Activated T-cell treated with anti-CD3 and anti-CD28 coated beads, Interleukin-2, amount 50 U/mL, for 24 hours (primary cell): ENCODE results near the gene ZNF622.
"Not testable (repeated sequence)": the region's sequence is repeated elsewhere in the genome, so short reads cannot be mapped to it uniquely, and the experiment has no call there.

Experiments used
- DNase-seq: peaks from one replicate; pipeline ENCODE4 v3.0.0-alpha.2; 2020
- H3K27ac Mint-ChIP-seq: 2 replicates; pipeline ENCODE4 v1.8.0; 2020; ENCODE audit warnings: mild to moderate bottlenecking, mixed read lengths
- H3K27me3 Mint-ChIP-seq: 2 replicates; pipeline ENCODE4 v1.8.0; 2020; ENCODE audit warnings: mixed read lengths
- H3K36me3 Mint-ChIP-seq: 2 replicates; pipeline ENCODE4 v1.8.0; 2020; ENCODE audit warnings: low read depth, mixed read lengths
- H3K4me1 Mint-ChIP-seq: 2 replicates; pipeline ENCODE4 v1.8.0; 2020; ENCODE audit warnings: low read depth, mixed read lengths
- H3K4me3 Mint-ChIP-seq: 2 replicates; pipeline ENCODE4 v1.8.0; 2020; ENCODE audit warnings: mild to moderate bottlenecking, moderate library complexity, mixed read lengths
- H3K9me3 Mint-ChIP-seq: 2 replicates; pipeline ENCODE4 v1.8.0; 2020; ENCODE audit warnings: mixed read lengths

ZNF622 gene

DNA sequence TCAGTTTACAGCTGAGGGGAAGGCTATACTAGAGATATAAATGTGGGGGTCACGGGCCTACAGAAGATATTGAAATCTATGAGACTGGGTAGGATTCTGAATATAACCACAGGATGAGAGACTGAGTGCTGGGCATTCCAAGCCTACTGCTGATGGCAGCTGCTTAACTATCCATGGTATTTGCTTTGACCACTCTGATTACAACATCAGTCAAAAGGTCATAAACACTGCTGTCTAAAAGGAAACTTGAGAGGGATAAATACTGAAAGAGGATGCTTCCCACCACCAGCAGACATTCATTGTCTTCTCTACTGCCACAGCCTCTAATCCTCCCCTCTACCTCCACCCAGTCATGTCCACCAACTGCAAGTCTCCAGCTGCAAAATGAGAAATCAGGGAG, 3.8 kb downstream of the ZNF622 start:
- no peaks in the 10 kb centered on the region for H3K9me3 Mint-ChIP-seq
- H3K4me1 Mint-ChIP-seq, result peaks cover 85% of the 10 kb centered on the region
- peaks cover 95% of the 10 kb centered on the region for H3K36me3 Mint-ChIP-seq
- H3K27ac Mint-ChIP-seq, result peak overlapping the region; percentile 53
- no peaks in the 10 kb centered on the region for H3K27me3 Mint-ChIP-seq
- DNase-seq, result no peak
- H3K4me3 Mint-ChIP-seq, result peak overlapping the region; percentile 8

DNA sequence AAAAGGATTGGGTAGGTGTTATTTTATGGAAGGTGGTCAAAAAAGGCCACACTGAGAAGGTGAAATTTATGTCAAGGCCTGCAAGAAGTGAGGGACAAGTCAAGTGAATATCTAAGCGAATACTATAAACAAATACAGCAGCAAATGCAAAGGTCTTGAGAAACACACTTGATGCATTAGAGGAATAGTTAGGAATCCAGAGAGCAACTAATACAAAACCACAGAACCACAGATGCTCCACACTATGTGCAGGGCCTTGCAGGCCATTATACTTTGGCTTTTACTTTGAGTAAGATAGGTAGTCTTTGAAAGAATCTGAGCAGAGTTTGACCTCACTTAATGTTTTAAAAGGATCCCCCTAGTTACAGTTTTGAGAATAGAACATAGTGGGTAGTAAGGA, 4.6 kb downstream of the ZNF622 start:
- Mint-ChIP-seq H3K27ac (peak overlapping the region; percentile 53), H3K36me3 (peaks cover 99% of the 10 kb centered on the region), H3K4me1 (peaks cover 86% of the 10 kb centered on the region), H3K4me3 (peak overlapping the region; percentile 16), H3K9me3 (no peaks in the 10 kb centered on the region), H3K27me3 (no peaks in the 10 kb centered on the region)
- DNase-seq, result no peak

DNA sequence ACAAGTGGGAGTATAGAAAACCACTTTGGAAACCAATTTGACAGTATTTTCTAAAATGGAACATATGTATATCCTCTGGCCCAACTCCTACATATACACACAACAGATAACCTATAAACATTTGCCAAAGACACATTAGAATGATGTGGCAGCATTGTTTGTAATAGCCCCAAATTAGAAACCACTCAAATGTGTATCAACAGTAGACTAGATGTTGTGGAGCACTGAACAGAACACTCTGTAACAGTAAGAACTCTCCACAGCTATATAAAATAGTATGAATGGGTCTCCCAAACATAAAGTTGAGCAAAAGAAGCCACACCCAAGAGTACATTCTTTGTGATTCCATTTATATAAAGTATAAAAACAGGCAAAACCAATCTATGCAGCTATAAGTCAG, 6.1 kb downstream of the ZNF622 start:
- peak overlapping the region; percentile 0 for H3K4me3 Mint-ChIP-seq

DNA sequence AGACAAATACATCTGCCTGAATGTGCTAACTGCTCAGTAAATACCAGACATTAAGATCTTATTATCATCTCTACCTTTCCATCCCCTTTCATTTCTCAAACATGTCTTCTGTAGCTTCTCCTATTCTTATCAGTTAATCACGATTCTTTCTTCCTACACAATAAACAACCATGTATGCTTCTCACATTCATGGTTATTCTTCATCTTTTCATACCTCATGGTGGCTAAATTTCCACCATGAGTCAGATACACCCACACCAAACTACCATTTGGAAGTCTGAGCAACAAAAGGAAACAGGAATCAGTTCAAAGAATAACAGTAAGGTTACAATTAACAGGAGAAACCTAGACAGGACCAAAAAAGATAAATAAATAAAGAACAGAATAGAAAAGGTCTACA, 7.7 kb downstream of the ZNF622 start:
- Mint-ChIP-seq H3K27ac (peak overlapping the region; percentile 78), H3K9me3 (no peaks in the 10 kb centered on the region), H3K27me3 (no peaks in the 10 kb centered on the region), H3K4me1 (peaks cover 88% of the 10 kb centered on the region), H3K4me3 (peak overlapping the region; percentile 1), H3K36me3 (peaks cover 96% of the 10 kb centered on the region)
- no peak for DNase-seq

More for the DNA sequence above, 6.1 kb downstream of the ZNF622 start:
- no peaks in the 10 kb centered on the region for H3K9me3 Mint-ChIP-seq
- peak overlapping the region; percentile 78 for H3K27ac Mint-ChIP-seq
- H3K27me3 Mint-ChIP-seq, result no peaks in the 10 kb centered on the region
- H3K36me3 Mint-ChIP-seq, result peaks cover 99% of the 10 kb centered on the region
- H3K4me1 Mint-ChIP-seq, result peaks cover 97% of the 10 kb centered on the region
- DNase-seq, result no peak

DNA sequence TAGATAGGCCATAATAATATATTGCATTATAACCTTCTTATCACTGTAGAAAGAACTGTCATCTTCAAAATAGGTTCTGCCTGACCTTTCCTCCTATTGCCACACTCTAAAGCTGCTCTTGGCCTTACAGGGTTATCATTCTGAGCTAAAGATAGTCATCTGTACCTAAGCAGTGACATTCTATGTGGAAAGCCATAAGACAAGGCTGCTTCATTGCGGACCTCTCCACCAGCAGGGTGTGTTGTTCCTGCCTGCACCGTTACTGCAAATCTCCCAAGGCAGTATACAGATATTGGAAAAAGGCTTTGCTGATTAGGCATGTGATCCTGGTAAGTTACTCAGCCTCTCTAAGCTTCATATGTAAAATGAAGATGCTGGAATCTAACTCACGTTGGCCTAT, 8.1 kb downstream of the ZNF622 start:
- Mint-ChIP-seq H3K4me1 (peaks cover 84% of the 10 kb centered on the region), H3K9me3 (no peaks in the 10 kb centered on the region), H3K27ac (peak overlapping the region; percentile 78), H3K36me3 (peaks cover 96% of the 10 kb centered on the region), H3K4me3 (peak overlapping the region; percentile 1), H3K27me3 (no peaks in the 10 kb centered on the region)
- DNase-seq, result no peak

DNA sequence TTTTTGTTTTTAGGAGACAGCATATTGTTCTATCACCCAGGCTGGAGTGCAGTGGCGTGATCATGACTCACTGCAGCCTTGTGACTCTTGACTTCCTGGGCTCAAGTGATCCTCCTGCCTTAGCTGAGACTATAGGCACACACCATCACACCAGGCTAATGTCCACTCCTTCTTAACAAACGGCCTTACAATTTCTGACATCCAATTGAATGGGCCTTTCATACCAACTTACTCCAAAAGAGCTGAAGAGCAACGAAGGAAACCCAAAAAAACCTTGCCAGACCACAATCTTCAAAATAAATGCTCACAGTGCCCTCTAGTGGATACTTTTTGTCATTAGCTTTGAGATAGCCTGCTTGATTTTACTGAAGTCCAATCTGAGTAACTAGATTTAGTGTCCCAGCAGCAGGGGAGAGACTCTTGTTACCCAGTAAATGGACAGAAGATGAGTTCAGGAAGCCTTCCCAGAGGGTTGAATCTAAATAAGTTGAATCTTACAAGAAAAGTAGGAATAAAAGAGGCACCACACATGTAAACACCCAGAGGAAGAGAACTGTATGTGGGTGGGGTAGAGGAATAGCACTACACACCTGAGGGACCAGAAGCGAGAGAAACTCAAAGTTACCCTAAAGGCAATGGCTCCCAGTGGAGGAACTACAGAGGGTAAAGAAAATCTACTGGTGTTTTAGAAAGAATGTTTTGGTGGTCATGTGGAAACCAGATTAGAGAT, 9.3 kb downstream of the ZNF622 start:
- H3K4me1 Mint-ChIP-seq, result peaks cover 72% of the 10 kb centered on the region
- H3K27ac Mint-ChIP-seq, result peak overlapping the region; percentile 95
- H3K4me3 Mint-ChIP-seq, result peak overlapping the region; percentile 58
- peaks cover 96% of the 10 kb centered on the region for H3K36me3 Mint-ChIP-seq
- H3K27me3 Mint-ChIP-seq, result no peaks in the 10 kb centered on the region
- H3K9me3 Mint-ChIP-seq, result no peaks in the 10 kb centered on the region
- DNase-seq, result no peak

DNA sequence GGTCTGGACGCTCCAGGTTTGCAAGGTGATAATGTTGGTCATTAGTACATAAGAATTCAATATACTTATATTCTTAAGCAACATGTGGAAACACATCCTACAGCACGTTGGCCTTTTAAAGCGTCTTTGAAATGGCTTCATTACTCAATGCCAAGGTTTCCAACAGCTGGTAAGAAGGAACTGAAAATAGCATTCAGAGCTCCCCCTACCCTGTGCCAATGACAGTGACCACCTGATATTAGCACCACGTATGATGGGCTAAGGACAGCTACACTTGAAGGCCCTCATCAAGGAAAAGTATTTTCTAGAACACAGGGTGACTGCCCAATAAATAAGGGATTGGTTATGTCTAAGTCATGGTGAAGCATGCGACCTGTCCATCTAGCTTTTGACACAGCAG, 9.9 kb downstream of the ZNF622 start:
- Mint-ChIP-seq H3K27me3 (no peaks in the 10 kb centered on the region), H3K4me3 (peak overlapping the region; percentile 58), H3K36me3 (peaks cover 96% of the 10 kb centered on the region), H3K4me1 (peaks cover 66% of the 10 kb centered on the region), H3K27ac (peak overlapping the region; percentile 95), H3K9me3 (no peaks in the 10 kb centered on the region)
- no peak for DNase-seq

DNA sequence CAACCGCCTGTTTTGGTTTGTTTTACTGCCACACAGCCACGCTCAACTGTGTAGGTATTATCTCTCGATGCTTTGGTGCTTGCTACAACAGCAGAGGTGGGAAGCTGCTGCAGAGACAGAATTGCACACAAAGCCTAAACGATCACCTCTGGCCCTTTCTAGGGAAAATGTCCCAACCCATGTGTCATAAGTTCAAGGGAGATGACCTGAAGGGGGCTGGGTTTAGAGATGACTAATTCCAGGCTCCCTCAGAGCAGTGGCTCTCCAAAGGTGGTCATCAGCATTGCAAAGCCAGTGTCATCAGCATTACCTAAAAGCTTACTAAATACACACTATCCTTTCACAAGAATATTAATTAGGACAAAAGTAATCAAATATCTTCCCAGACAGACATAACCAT, 10.9 kb downstream of the ZNF622 start:
- Mint-ChIP-seq H3K4me3 (no peak overlapping the region), H3K36me3 (peaks cover 96% of the 10 kb centered on the region), H3K27ac (peak overlapping the region; percentile 40), H3K9me3 (no peaks in the 10 kb centered on the region), H3K27me3 (no peaks in the 10 kb centered on the region), H3K4me1 (peaks cover 57% of the 10 kb centered on the region)
- no peak for DNase-seq

DNA sequence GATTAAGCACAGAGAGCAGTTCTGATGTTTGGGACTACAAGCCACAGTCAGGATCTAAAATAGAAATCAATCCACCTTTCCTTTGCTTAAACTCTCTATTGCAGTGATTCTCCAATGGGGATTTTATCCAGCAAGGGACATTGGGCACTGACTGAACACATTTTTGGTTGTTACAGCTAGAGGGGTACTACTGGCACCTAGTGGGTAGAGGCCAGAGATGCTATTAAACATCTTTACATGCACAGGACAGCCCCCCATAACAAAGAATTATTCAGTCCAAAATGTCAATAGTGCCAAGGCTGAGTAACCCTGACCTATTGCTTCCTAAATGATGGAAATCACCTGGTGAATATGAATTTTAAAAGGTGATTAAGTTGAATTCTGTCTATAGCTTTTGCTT, 12.0 kb downstream of the ZNF622 start:
- Mint-ChIP-seq H3K36me3 (peaks cover 98% of the 10 kb centered on the region), H3K27ac (peak overlapping the region; percentile 57), H3K9me3 (no peaks in the 10 kb centered on the region), H3K27me3 (no peaks in the 10 kb centered on the region), H3K4me3 (no peak overlapping the region), H3K4me1 (peaks cover 48% of the 10 kb centered on the region)
- no peak for DNase-seq

DNA sequence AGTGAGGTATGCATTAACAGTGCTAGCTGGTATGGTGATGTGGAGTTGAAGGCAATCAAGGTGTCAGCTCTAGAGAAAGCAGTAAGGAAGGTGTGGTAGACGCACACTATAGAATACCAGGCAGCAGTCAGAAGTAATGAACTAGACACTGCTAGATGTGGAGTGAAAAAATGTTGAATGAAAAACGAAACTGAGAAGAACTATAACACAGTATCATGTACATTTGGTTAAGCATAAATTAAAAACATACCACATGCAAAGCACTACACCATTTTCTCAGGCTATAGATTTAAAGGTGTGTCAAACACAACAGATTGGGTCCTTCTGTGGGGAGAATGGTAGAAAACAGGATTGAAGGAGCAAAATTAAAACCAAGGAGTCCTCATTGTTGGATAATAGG, 15.4 kb downstream of the ZNF622 start:
- no peaks in the 10 kb centered on the region for H3K27me3 Mint-ChIP-seq
- no peak overlapping the region for H3K4me3 Mint-ChIP-seq
- peak overlapping the region; percentile 4 for H3K27ac Mint-ChIP-seq
- peaks cover 97% of the 10 kb centered on the region for H3K36me3 Mint-ChIP-seq
- no peaks in the 10 kb centered on the region for H3K9me3 Mint-ChIP-seq
- peaks cover 14% of the 10 kb centered on the region for H3K4me1 Mint-ChIP-seq
- DNase-seq, result no peak

DNA sequence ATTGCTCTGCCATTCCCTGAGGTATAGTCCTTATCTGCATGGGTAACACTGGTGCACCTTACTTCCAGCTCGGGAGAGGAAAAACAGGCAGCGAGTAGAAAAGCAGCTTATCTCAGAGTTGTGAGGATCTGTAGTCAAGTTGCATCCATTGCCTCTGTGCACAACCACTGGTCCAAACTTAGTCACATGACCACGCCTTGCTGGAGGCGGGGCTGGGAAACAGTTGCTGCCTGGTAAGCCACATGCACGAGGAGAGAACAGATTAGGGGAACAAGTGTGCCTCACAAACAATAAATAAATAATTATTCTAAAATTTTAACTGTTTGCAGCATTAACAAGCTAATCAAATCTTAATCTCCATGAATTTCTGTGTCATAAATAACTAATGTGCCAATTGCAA, 18.6 kb downstream of the ZNF622 start:
- Mint-ChIP-seq H3K4me3 (no peak overlapping the region), H3K27me3 (no peaks in the 10 kb centered on the region), H3K4me1 (no peaks in the 10 kb centered on the region), H3K27ac (no peak overlapping the region), H3K9me3 (no peaks in the 10 kb centered on the region), H3K36me3 (peaks cover 77% of the 10 kb centered on the region)
- no peak for DNase-seq

DNA sequence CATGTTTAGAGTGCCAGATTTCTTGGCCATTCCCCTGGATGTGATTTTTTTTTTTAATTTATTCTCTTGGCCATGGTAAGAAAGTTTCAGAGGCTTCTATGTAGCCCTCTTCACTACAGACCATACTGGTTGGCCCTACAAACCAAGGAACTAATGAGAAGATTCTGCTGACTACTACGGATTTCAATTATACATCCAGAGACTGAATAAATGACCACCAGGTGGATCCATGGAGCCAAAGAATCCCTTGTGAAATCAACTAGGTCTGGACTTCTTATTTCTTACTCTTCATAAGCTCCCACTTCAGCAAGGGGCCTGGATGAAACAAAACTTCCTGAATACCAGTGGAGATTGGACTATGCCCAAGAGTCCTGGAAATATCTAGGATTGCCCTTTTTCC, 27.6 kb downstream of the ZNF622 start:
- Mint-ChIP-seq H3K4me3 (no peak overlapping the region), H3K27me3 (peaks cover 2% of the 10 kb centered on the region), H3K36me3 (peaks cover 10% of the 10 kb centered on the region), H3K27ac (no peak overlapping the region), H3K9me3 (no peaks in the 10 kb centered on the region), H3K4me1 (no peaks in the 10 kb centered on the region)
- DNase-seq, result no peak

DNA sequence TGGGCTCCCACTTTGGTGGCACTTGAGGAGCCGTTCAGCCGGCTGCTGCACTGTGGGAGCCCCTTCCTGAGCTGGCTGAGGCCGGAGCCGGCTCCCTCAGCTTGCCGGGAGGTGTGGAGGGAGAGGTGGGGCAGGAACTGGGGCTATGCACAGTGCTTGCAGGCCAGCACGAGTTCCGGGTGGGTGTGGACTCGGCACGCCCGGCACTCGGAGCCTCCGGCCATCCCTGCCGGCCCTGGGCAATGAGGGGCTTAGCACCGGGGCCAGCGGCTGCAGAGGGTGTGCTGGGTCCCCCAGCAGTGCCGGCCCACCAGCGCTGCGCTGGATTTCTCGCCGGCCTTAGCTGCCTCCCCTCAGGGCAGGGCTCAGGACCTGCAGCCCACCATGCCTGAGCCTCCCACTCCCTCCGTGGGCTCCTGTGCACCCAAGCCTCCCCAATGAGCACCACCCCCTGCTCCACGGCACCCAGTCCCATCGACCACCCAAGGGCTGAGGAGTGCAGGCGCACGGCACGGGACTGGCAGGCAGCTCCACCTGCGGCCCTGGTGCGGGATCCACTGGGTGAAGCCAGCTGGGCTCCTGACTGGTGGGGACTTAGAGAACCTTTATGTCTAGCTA, 29.4 kb downstream of the ZNF622 start:
- H3K27ac Mint-ChIP-seq, result not testable (repeated sequence)

DNA sequence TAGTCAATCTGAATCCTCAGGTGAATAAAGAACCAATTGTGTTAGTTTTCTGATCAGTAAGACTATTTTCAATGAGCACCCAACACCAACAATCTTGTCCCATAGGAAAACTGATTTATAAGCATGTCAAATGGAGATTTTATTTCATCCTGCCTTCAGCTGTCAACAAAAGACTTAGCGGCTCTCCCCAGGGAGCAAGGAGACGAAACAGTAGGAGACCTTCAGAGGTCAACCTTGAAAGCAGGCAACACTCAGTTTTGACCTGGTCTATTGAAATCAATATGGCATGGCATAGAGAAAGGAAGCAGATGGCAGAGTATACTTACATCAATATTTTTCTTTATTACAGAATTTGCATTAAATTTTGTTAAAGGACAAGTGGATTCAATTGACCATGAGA, 34.1 kb downstream of the ZNF622 start:
- H3K9me3 Mint-ChIP-seq, result no peaks in the 10 kb centered on the region
- no peaks in the 10 kb centered on the region for H3K36me3 Mint-ChIP-seq
- H3K4me1 Mint-ChIP-seq, result no peaks in the 10 kb centered on the region
- H3K27me3 Mint-ChIP-seq, result peaks cover 14% of the 10 kb centered on the region
- H3K4me3 Mint-ChIP-seq, result no peak overlapping the region
- DNase-seq, result no peak
- no peak overlapping the region for H3K27ac Mint-ChIP-seq

More for the DNA sequence above, 29.4 kb downstream of the ZNF622 start:
- H3K36me3 Mint-ChIP-seq, H3K9me3 Mint-ChIP-seq, H3K4me1 Mint-ChIP-seq, H3K4me3 Mint-ChIP-seq, H3K27me3 Mint-ChIP-seq, DNase-seq: not testable (repeated sequence)

DNA sequence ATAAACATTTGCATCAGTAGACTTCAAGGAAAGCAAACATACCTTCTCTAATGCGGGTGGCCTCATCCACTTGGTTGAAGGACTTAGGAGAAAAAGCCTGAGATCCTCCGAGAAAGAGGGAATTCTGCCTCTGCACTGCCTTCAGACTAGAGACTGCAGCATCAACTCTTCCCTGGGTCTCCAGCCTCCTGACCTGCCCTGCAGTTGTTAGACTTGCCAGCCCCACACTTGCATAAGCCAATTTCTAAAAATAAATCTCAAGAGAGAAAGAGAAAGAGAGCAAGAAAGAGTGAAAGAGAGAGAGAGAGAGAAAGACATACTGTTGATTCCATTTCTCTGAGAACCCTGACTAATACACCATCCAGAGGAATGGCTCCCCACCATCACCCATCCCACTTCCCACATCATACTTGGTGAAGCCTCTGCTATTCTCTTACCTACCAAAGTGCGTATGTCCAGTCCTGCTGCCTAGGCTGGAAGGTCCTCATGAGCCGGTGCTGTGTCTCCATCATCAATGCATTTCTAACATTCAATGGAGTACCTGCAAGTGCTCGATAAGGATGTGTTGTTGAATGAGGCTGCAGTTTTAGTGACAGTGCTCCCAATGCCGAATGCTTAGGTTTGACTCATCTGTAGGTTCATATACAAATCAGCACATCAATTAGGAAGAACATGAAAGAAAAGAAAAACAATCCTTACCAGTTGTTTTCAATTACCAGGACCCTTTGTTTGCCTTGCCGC, 35.1 kb downstream of the ZNF622 start:
- H3K27me3 Mint-ChIP-seq, result peaks cover 14% of the 10 kb centered on the region
- no peak for DNase-seq
- H3K4me3 Mint-ChIP-seq, result no peak overlapping the region
- no peaks in the 10 kb centered on the region for H3K9me3 Mint-ChIP-seq
- no peaks in the 10 kb centered on the region for H3K36me3 Mint-ChIP-seq
- H3K27ac Mint-ChIP-seq, result no peak overlapping the region
- no peaks in the 10 kb centered on the region for H3K4me1 Mint-ChIP-seq
